ENCODE measurements around the gene CYLD.

CYLD gene

GRCh38 chr16:50814052-50814451 is 72.2 kb downstream of the CYLD start:
- H3K4me3 ChIP-seq (ENCODE audit: low read depth, low read length), result no peak overlapping the region
- no peak for TF ChIP-seq CTCF (IDR thresholded peaks at IDR 0.05; ENCODE audit: control insufficient read depth, extremely low read depth, insufficient read depth)
- DNase-seq (ENCODE audit: low read depth), result no peak

- H3K4me3 ChIP-seq (ENCODE audit: low read depth, low read length), result no peak overlapping the region
- TF ChIP-seq CTCF (IDR thresholded peaks at IDR 0.05; ENCODE audit: control insufficient read depth, extremely low read depth, insufficient read depth), result no peak
- no peak for DNase-seq (ENCODE audit: low read depth)
These were observed 72.7 kb downstream of the CYLD start for GRCh38 chr16:50814541-50814940.

- no peak for DNase-seq (ENCODE audit: low read depth)
- no peak overlapping the region for H3K4me3 ChIP-seq (ENCODE audit: low read depth, low read length)
- no peak for TF ChIP-seq CTCF (IDR thresholded peaks at IDR 0.05; ENCODE audit: control insufficient read depth, extremely low read depth, insufficient read depth)
These were observed 73.5 kb downstream of the CYLD start for GRCh38 chr16:50815382-50815781.

GRCh38 chr16:50816901-50817555 is 75.1 kb downstream of the CYLD start:
- TF ChIP-seq CTCF (IDR thresholded peaks at IDR 0.05; ENCODE audit: control insufficient read depth, extremely low read depth, insufficient read depth), result no peak
- DNase-seq (ENCODE audit: low read depth), result no peak
- H3K4me3 ChIP-seq (ENCODE audit: low read depth, low read length), result no peak overlapping the region

GRCh38 chr16:50818380-50818779 is 76.5 kb downstream of the CYLD start:
- no peak for DNase-seq (ENCODE audit: low read depth)
- TF ChIP-seq CTCF (IDR thresholded peaks at IDR 0.05; ENCODE audit: control insufficient read depth, extremely low read depth, insufficient read depth), result no peak
- H3K4me3 ChIP-seq (ENCODE audit: low read depth, low read length), result no peak overlapping the region

- no peak overlapping the region for H3K4me3 ChIP-seq (ENCODE audit: low read depth, low read length)
- TF ChIP-seq CTCF (IDR thresholded peaks at IDR 0.05; ENCODE audit: control insufficient read depth, extremely low read depth, insufficient read depth), result no peak
- DNase-seq (ENCODE audit: low read depth), result no peak
These were observed 77.8 kb downstream of the CYLD start for GRCh38 chr16:50819706-50820105.

- no peak overlapping the region for H3K4me3 ChIP-seq (ENCODE audit: low read depth, low read length)
- no peak for DNase-seq (ENCODE audit: low read depth)
- TF ChIP-seq CTCF (IDR thresholded peaks at IDR 0.05; ENCODE audit: control insufficient read depth, extremely low read depth, insufficient read depth), result no peak
These were observed 78.3 kb downstream of the CYLD start for GRCh38 chr16:50820225-50820624.

Data from LNCaP clone FGC (cell line).